Measurements from ENCODE around the gene MAP4. TPM values are rescaled to one million over a fixed set of nuclear protein-coding genes. Genes with fewer than 3 reads are reported as not detected.
A peak's percentile ranks its signal among the peaks of the same experiment; 100 is the strongest.

The MAP4 gene
- total and polyA plus RNA-seq, 2 of the 13 experiments (the other 11 are each of a cell fraction or from before 2014, with no cell fraction given) = 33.1 to 38.7 TPM

GRCh38 chr3:47824541-47825473 is 191.4 kb downstream of the MAP4 start (continued):
- TF ChIP-seq ZBTB26 (CRISPR knock-in tag; IDR thresholded peaks at IDR 0.05; ENCODE audit: borderline replicate concordance) (0 out of 2 replicates have a peak, but pooled peaks have one; percentile 13), ARID2 (CRISPR knock-in tag; IDR thresholded peaks at IDR 0.05; ENCODE audit: borderline replicate concordance) (peak; percentile 55; the same call in 1 of the 2 replicates), SOX13 (IDR thresholded peaks at IDR 0.05) (no peak), SOX13 (CRISPR knock-in tag; conservative IDR thresholded peaks at IDR 0.05 in 1 of 2, IDR thresholded peaks at IDR 0.05 in 1 of 2) (peak in 1 of 2 experiments; percentile 35; a peak in 1 of 4 replicates), NFKBIZ (CRISPR knock-in tag; IDR thresholded peaks at IDR 0.05) (no peak), ZNF512B (CRISPR knock-in tag; IDR thresholded peaks at IDR 0.05; ENCODE audit: borderline replicate concordance) (no peak), IRX3 (CRISPR knock-in tag; IDR thresholded peaks at IDR 0.05; ENCODE audit: borderline replicate concordance, low read depth) (peak; percentile 5; the same call in 1 of the 2 replicates), ZNF577 (CRISPR knock-in tag; IDR thresholded peaks at IDR 0.05; ENCODE audit: borderline replicate concordance, low read depth) (no peak), MAFG (CRISPR knock-in tag; IDR thresholded peaks at IDR 0.05) (no peak), ZNF317 (CRISPR knock-in tag; IDR thresholded peaks at IDR 0.05) (no peak), RBAK (CRISPR knock-in tag; IDR thresholded peaks at IDR 0.05) (no peak), GATAD2A (CRISPR knock-in tag; IDR thresholded peaks at IDR 0.05) (no peak), HBP1 (CRISPR knock-in tag; IDR thresholded peaks at IDR 0.05; ENCODE audit: low read depth) (peak; percentile 75; the same call in 1 of the 2 replicates), RXRA (CRISPR knock-in tag; IDR thresholded peaks at IDR 0.05) (peak; percentile 49; the same call in 1 of the 2 replicates)
- TF ChIP-seq, protein P1, sequence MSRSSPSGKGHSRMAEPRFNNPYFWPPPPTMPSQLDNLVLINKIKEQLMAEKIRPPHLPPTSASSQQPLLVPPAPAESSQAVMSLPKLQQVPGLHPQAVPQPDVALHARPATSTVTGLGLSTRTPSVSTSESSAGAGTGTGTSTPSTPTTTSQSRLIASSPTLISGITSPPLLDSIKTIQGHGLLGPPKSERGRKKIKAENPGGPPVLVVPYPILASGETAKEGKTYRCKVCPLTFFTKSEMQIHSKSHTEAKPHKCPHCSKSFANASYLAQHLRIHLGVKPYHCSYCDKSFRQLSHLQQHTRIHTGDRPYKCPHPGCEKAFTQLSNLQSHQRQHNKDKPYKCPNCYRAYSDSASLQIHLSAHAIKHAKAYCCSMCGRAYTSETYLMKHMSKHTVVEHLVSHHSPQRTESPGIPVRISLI (CRISPR knock-in tag; IDR thresholded peaks at IDR 0.05; ENCODE audit: borderline replicate concordance) = peak; percentile 68; the same call in 1 of the 2 replicates
- TF ChIP-seq, protein P2, sequence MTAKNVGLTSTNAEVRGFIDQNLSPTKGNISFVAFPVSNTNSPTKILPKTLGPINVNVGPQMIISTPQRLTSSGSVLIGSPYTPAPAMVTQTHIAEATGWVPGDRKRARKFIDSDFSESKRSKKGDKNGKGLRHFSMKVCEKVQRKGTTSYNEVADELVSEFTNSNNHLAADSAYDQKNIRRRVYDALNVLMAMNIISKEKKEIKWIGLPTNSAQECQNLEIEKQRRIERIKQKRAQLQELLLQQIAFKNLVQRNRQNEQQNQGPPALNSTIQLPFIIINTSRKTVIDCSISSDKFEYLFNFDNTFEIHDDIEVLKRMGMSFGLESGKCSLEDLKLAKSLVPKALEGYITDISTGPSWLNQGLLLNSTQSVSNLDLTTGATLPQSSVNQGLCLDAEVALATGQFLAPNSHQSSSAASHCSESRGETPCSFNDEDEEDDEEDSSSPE (CRISPR knock-in tag; IDR thresholded peaks at IDR 0.05) = peak; percentile 82
- TF ChIP-seq, protein P3, sequence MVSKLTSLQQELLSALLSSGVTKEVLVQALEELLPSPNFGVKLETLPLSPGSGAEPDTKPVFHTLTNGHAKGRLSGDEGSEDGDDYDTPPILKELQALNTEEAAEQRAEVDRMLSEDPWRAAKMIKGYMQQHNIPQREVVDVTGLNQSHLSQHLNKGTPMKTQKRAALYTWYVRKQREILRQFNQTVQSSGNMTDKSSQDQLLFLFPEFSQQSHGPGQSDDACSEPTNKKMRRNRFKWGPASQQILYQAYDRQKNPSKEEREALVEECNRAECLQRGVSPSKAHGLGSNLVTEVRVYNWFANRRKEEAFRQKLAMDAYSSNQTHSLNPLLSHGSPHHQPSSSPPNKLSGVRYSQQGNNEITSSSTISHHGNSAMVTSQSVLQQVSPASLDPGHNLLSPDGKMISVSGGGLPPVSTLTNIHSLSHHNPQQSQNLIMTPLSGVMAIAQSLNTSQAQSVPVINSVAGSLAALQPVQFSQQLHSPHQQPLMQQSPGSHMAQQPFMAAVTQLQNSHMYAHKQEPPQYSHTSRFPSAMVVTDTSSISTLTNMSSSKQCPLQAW (CRISPR knock-in tag; IDR thresholded peaks at IDR 0.05) = no peak
- TF ChIP-seq, protein P4, sequence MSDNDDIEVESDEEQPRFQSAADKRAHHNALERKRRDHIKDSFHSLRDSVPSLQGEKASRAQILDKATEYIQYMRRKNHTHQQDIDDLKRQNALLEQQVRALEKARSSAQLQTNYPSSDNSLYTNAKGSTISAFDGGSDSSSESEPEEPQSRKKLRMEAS (IDR thresholded peaks at IDR 0.05) = peak; percentile 94
